ENCODE measurements around the gene SCML2. TPM values are rescaled to one million over a fixed set of nuclear protein-coding genes. Genes with fewer than 3 reads are reported as not detected.
"Not testable (repeated sequence)": the region's sequence is repeated elsewhere in the genome, so short reads cannot be mapped to it uniquely, and the experiment has no call there.

The SCML2 gene
- total RNA-seq, 1 experiment from 2014 or later = 3.5 TPM

DNA sequence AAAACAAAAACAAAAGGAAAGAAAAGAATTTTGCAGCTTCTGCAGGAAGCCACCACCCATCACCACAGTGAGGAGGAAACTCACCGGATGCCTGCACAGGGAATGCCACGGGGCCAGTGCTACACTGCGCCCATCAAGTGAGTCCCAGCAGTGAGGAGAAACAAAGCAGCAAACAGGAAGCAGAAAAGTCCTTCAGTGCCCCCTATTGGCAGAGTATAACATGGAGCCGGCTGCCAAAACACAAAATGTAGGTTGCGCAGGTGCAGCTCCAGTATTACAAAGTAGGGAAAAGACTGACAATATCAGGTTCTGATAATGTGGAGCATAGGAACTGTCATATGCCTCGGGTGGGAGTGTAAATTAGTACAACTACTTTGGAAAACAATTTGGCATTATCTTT, 23.3 kb upstream of the SCML2 start:
- Histone ChIP-seq H3K36me3 (ENCODE audit: low read depth, low read length) (no peaks in the 10 kb centered on the region), H4K20me1 (ENCODE audit: low read length) (no peaks in the 10 kb centered on the region), H2AFZ (ENCODE audit: low read length) (no peak overlapping the region), H3F3A (ENCODE audit: low read length, unreplicated experiment) (no peaks in the 10 kb centered on the region), H3K9ac (ENCODE audit: low read length) (no peak overlapping the region), H3K9me3 (ENCODE audit: low read length) (no peaks in the 10 kb centered on the region), H3K79me2 (ENCODE audit: low read length) (no peaks in the 10 kb centered on the region), H3K4me2 (ENCODE audit: low read length) (no peak overlapping the region), H3K27ac (ENCODE audit: low read length) (no peak overlapping the region), H3K27me3 (ENCODE audit: low read length) (no peaks in the 10 kb centered on the region), H3K9me2 (replicated peaks; ENCODE audit: low read length) (no peaks in the 10 kb centered on the region), H3K4me1 (ENCODE audit: insufficient read depth, low read length) (no peaks in the 10 kb centered on the region), H3K4me3 (ENCODE audit: low read length) (no peak overlapping the region)
- peak; percentile 54 for DNase-seq
- ATAC-seq = peak; percentile 80
- TF ChIP-seq EZH2phosphoT487 (IDR thresholded peaks at IDR 0.05; ENCODE audit: borderline replicate concordance, low read length) = no peak
- peak; percentile 71 for TF ChIP-seq CTCF (conservative IDR thresholded peaks at IDR 0.05; ENCODE audit: low read depth, low read length)
- TF ChIP-seq EZH2 (IDR thresholded peaks at IDR 0.05; ENCODE audit: low read length, unreplicated experiment) = no peak
- POLR2A ChIA-PET (ENCODE audit: unreplicated experiment) = no interaction called here
- CTCF ChIA-PET = interaction anchor here (0.6 kb wide), 2 partner anchors 579 to 963 kb away, joined by 4 to 13 read pairs; no protein-coding TSS in a partner anchor
- intact Hi-C loops (cut with micrococcal nuclease) = loop anchor here (5.0 kb wide), 1 partner anchor 165 kb away; no protein-coding TSS in a partner anchor
- BruUV-seq (replicated peaks) = no TSS peak

DNA sequence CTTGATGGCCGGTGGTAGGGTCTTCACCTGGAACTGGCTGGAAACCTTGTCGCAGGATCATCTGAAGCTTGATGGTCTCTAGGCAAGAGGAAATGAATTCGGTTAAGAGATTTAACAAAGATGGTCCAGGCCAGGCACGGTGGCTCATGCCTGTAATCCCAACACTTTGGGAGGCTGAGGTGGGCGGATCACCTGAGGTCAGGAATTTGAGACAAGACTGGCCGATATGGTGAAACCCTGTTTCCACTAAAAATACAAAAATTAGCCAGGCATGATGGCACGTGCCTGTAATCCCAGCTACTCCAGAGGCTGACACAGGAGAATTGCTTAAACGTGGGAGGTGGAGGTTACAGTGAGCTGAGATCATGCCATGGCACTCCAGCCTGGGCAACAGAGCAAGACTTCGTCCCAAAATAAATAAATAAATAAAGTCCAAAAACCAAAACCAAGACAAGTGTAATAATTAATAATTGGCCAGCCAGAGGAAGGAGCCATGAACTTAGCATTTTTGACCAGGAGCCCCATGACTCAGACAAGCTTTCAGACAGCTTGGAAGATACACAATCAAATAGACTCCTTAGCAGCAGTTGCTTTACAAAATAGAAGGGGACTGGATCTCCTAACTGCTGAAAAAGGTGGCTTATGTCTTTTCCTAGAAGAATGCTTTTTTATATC, 20.8 kb upstream of the SCML2 start:
- H3K4me2 ChIP-seq (ENCODE audit: low read length); H3K79me2 ChIP-seq (ENCODE audit: low read length); H3K27ac ChIP-seq (ENCODE audit: low read length); DNase-seq; H3K4me3 ChIP-seq (ENCODE audit: low read length); H3K27me3 ChIP-seq (ENCODE audit: low read length); POLR2A ChIA-PET (ENCODE audit: unreplicated experiment); H2AFZ ChIP-seq (ENCODE audit: low read length); H3F3A ChIP-seq (ENCODE audit: low read length, unreplicated experiment); H4K20me1 ChIP-seq (ENCODE audit: low read length); H3K9ac ChIP-seq (ENCODE audit: low read length); H3K9me2 ChIP-seq (replicated peaks; ENCODE audit: low read length); H3K4me1 ChIP-seq (ENCODE audit: insufficient read depth, low read length); CTCF ChIA-PET; BruUV-seq (replicated peaks); H3K9me3 ChIP-seq (ENCODE audit: low read length); ATAC-seq; H3K36me3 ChIP-seq (ENCODE audit: low read depth, low read length): not testable (repeated sequence)
- intact Hi-C loops (cut with micrococcal nuclease) = loop anchor here (5.0 kb wide), 1 partner anchor 163 kb away; no protein-coding TSS in a partner anchor

DNA sequence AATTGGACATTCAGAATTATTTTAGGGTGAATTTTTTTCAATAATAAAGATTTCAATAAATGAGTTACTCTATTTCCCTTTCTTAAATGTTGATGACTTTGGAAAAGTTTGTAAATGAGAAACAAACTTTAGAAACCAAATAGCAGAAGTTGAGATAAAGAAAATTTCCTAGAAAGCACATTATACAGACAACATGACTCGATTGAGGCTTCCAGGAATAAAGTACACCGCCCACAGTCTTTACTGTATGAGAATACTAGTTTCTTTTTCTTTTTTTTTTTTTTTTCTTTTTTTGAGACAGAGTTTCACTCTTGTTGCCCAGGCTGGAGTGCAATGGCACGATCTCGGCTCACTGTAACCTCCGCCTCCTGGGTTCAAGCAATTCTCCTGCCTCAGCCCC, 14.6 kb upstream of the SCML2 start:
- H3K36me3 ChIP-seq (ENCODE audit: low read depth, low read length); BruUV-seq (replicated peaks); H3K27ac ChIP-seq (ENCODE audit: low read length); H3K4me3 ChIP-seq (ENCODE audit: low read length); H3K9ac ChIP-seq (ENCODE audit: low read length); H3K79me2 ChIP-seq (ENCODE audit: low read length); CTCF ChIA-PET; H3F3A ChIP-seq (ENCODE audit: low read length, unreplicated experiment); intact Hi-C loops (cut with micrococcal nuclease); H3K9me2 ChIP-seq (replicated peaks; ENCODE audit: low read length); H3K4me2 ChIP-seq (ENCODE audit: low read length); DNase-seq; H2AFZ ChIP-seq (ENCODE audit: low read length); H3K27me3 ChIP-seq (ENCODE audit: low read length); H3K9me3 ChIP-seq (ENCODE audit: low read length); ATAC-seq; H3K4me1 ChIP-seq (ENCODE audit: insufficient read depth, low read length); POLR2A ChIA-PET (ENCODE audit: unreplicated experiment); H4K20me1 ChIP-seq (ENCODE audit: low read length): not testable (repeated sequence)

GRCh38 chrX:18368402-18368801, 13.9 kb upstream of the SCML2 start:
- Histone ChIP-seq H3K27ac (ENCODE audit: low read length) (no peak overlapping the region), H3K9me3 (ENCODE audit: low read length) (no peaks in the 10 kb centered on the region), H2AFZ (ENCODE audit: low read length) (no peak overlapping the region), H4K20me1 (ENCODE audit: low read length) (no peaks in the 10 kb centered on the region), H3K79me2 (ENCODE audit: low read length) (no peaks in the 10 kb centered on the region), H3K9ac (ENCODE audit: low read length) (no peak overlapping the region), H3K36me3 (ENCODE audit: low read depth, low read length) (no peaks in the 10 kb centered on the region), H3K27me3 (ENCODE audit: low read length) (no peaks in the 10 kb centered on the region), H3F3A (ENCODE audit: low read length, unreplicated experiment) (no peaks in the 10 kb centered on the region), H3K4me1 (ENCODE audit: insufficient read depth, low read length) (no peaks in the 10 kb centered on the region), H3K9me2 (replicated peaks; ENCODE audit: low read length) (no peaks in the 10 kb centered on the region), H3K4me2 (ENCODE audit: low read length) (no peak overlapping the region), H3K4me3 (ENCODE audit: low read length) (no peak overlapping the region)
- POLR2A ChIA-PET (ENCODE audit: unreplicated experiment) = no interaction called here
- no peak for ATAC-seq
- no TSS peak for BruUV-seq (replicated peaks)
- no peak for TF ChIP-seq EZH2 (IDR thresholded peaks at IDR 0.05; ENCODE audit: low read length, unreplicated experiment)
- TF ChIP-seq EZH2phosphoT487 (IDR thresholded peaks at IDR 0.05; ENCODE audit: borderline replicate concordance, low read length) = no peak
- no peak for TF ChIP-seq CTCF (conservative IDR thresholded peaks at IDR 0.05; ENCODE audit: low read depth, low read length)
- DNase-seq = no peak
- intact Hi-C loops (cut with micrococcal nuclease) = no loop called here
- CTCF ChIA-PET = interaction anchor here (0.6 kb wide), 1 partner anchor 966 kb away, joined by 3 read pairs; no protein-coding TSS in a partner anchor
